Bladder microvascular endothelial cell (primary cell): ENCODE measurements around the gene ENTR1. TPM values are rescaled to one million over a fixed set of nuclear protein-coding genes. Genes with fewer than 3 reads are reported as not detected.

Experiments used
- total RNA-seq: library from RNA; depleted of rRNA; stranded (reverse); fragments of >200 nt; gene quantifications from 2 replicates; pipeline ENCODE4 v1.2.3, GENCODE V29; 2014

Gene ENTR1
- 21.4 and 34.0 TPM in 2 replicates for total RNA-seq

GRCh38 chr9:136410500-136411287 lies at the start of gene ENTR1, which contains the start of gene PMPCA:
Gene ENTR1 (minus strand): TSS chr9:136410614. CDS start chr9:136410397, 217 bp downstream.
Gene PMPCA (plus strand): TSS chr9:136410658. CDS start chr9:136410669, 11 bp downstream.

GRCh38 chr9:136439481-136440408 lies 29.3 kb upstream of the ENTR1 start, which contains the start of gene INPP5E:
Gene INPP5E (minus strand): TSS chr9:136439845. CDS start chr9:136439419, 426 bp downstream.

GRCh38 chr9:136400038-136400834 lies 10.2 kb downstream of the ENTR1 start, which contains the start of gene SNAPC4:
Gene SNAPC4 (minus strand): TSS chr9:136400170. CDS start chr9:136398428, 1,742 bp downstream.

GRCh38 chr9:136373300-136374182 lies 36.9 kb downstream of the ENTR1 start, which contains the start of gene CARD9:
Gene CARD9 (minus strand): TSS chr9:136373669. CDS start chr9:136372078, 1,591 bp downstream.

GRCh38 chr9:136363106-136363948 lies 47.1 kb downstream of the ENTR1 start, which contains the start of gene DNLZ:
Gene DNLZ (minus strand): TSS chr9:136363744. CDS start chr9:136363714, 30 bp downstream.

Other genes with a start within 250 kb of the ENTR1 start
- gene LHX3, start 205.5 kb downstream of the ENTR1 start, total RNA-seq, result not detected in 2 replicates
- 5.5 and 19.4 TPM in 2 replicates for gene QSOX2, start 164.8 kb downstream of the ENTR1 start, total RNA-seq
- not detected in 2 replicates for gene CCDC187, start 106.5 kb downstream of the ENTR1 start, total RNA-seq
- gene GPSM1, start 83.1 kb downstream of the ENTR1 start, total RNA-seq, result 10.0 and 30.0 TPM in 2 replicates
- gene DNLZ, start 46.9 kb downstream of the ENTR1 start, total RNA-seq, result 9.8 and 12.6 TPM in 2 replicates
- gene CARD9, start 36.9 kb downstream of the ENTR1 start, total RNA-seq, result 0.16 and 0.50 TPM in 2 replicates
- 4.5 and 10.1 TPM in 2 replicates for gene SNAPC4, start 10.4 kb downstream of the ENTR1 start, total RNA-seq
- 30.4 and 37.3 TPM in 2 replicates for gene PMPCA, start within 50 bp of the ENTR1 start, total RNA-seq
- 5.3 and 8.1 TPM in 2 replicates for gene INPP5E, start 29.2 kb upstream of the ENTR1 start, total RNA-seq
- 15.1 and 36.7 TPM in 2 replicates for gene SEC16A, start 72.4 kb upstream of the ENTR1 start, total RNA-seq
- gene NOTCH1, start 135.4 kb upstream of the ENTR1 start, total RNA-seq, result 132 and 251 TPM in 2 replicates